T follicular helper cell (primary cell): Measurements from ENCODE around the gene BLOC1S5.
"Not testable (repeated sequence)": the region's sequence is repeated elsewhere in the genome, so short reads cannot be mapped to it uniquely, and the experiment has no call there.

Experiments used
- DNase-seq: peaks from one replicate; pipeline ENCODE4 v3.0.0-alpha.2; 2020; ENCODE audit warnings: low read depth

Gene BLOC1S5

DNA sequence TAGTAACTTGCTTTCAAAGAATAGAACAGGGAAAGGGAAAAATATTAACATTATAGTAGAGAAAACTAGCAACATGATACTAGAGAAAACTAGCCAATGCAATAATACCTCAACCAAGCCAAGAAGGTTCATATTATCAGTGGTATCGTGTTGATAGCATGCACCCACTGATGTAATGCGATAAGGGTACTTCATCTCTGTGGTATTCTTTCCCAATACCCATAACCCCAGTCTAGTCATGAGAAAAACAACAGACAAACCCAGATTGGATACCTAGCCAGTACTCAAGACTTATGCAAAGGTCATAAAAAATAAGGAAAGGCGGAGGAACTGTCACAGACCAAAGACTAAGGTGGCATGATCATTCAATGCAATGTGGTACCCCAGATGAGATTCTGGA is 21.0 kb downstream of the BLOC1S5 start:
- DNase-seq: no peak

DNA sequence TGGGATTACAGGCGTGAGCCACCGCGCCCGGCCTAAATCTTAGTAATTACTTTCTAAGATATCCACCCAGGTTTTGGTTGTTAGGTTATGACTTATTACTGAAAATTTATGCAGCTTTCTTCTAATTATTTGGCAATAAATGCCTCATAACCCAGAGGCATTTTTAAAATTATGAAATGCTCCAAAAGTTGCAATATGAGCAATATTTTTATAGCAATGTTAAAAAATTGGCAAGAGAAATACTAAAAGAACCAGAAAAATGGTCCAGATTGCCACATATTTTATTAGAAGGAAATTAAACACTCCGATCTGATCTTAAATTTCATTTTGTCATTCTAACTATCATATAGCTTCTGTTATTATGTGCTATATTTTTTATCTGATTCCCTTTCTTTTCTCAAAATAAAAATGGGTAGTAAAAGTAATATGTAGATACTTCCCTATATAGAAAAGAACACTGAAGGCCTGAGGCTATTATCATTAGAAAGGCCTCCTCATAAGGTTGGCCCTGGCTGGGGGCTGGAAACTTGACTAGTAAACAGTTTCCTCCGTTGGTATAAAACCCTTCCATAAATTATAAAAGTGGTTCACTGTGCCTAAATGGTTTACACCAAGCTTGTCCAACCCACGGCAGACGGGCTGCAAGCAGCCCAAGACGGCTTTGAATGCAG is 22.1 kb downstream of the BLOC1S5 start:
- DNase-seq: no peak

DNA sequence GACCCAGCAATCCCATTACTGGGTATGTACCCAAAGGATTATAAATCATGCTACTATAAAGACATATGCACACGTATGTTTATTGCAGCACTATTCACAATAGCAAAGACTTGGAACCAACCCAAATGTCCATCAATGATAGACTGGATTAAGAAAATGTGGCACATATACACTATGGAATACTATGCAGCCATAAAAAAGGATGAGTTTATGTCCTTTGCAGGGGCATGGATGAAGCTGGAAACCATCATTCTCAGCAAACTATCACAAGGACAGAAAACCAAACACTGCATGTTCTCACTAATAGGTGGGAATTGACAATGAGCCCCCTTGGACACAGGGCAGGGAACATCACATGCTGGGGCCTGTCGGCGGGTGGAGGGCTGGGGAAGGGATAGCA is 30.1 kb downstream of the BLOC1S5 start:
- DNase-seq: not testable (repeated sequence)

DNA sequence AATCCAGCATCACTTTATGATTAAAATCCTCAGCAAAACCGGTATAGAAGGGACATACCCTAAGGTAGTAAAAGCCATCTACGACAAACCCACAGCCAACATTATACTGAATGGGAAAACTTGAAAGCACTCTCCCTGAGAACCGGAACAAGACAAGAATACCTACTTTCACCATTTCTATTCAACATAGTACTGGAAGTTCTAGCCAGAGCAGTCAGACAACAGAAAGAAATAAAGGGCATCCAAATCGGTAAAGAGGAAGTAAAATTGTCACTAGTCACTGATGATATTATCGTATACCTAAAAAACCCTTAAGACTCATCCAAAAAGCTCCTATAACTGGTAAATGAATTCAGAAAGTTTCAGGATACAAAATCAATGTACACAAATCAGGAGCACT is 33.3 kb downstream of the BLOC1S5 start:
- DNase-seq: no peak

DNA sequence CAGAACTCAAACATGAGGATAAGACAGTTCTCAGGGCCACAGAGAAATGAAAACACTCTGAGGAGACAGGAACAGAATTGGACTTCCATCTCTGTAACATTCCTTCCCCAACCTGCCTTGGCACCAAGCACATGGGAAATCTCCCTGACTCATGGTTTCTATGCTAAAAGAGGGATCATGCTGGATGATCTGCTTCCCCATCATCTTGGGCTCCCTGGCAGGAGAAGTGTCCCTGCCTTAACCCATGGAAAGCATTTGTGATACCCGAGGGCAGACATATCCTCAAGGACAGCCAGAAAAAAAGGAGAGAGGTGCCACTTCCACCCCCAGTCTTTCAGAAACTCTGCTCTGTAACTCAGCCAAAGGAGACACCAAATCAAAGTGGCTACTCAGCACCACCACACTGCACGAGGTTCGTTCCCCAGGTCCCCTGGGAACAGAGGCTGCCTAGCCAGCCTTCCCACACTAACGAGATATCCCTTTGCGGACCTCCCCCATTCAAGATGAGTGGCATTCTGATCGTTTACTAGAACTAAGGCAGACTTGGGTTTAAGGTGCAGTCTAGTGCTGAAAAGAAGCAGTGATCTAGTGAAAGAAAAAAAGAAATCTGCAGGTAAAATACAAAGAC is 34.8 kb downstream of the BLOC1S5 start:
- no peak for DNase-seq

DNA sequence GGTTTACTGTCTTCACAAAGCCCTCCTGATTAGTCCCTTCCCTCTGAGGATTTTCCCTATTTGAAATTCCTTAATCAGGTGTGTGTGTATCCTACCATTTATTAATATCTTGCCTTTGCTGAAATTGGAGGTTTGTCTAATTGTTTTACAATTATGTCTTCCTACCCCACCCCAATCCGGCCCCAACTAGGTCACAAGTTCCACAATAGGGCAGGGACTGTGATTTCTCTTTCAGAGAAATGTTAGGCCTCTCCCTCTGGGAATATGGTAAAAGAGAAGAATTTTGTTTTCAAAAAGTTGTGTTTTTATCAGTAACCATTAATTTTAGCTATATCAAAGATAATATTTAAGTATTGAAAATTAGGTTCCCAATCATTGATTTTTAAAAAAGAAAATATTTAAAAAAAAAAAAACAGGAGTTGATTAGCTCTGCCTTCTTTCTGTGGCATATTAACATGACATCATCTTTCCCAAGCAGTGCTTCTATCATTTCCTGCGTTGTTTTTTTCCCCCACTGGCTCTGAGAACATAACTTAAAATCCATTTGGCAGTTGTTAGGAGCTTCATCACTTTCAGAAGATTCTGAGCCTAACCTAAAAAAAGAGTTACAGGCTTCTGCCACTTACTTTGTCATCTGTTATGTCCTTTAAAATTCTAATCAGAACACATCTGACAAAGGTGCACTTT is 36.1 kb downstream of the BLOC1S5 start:
- DNase-seq: no peak

DNA sequence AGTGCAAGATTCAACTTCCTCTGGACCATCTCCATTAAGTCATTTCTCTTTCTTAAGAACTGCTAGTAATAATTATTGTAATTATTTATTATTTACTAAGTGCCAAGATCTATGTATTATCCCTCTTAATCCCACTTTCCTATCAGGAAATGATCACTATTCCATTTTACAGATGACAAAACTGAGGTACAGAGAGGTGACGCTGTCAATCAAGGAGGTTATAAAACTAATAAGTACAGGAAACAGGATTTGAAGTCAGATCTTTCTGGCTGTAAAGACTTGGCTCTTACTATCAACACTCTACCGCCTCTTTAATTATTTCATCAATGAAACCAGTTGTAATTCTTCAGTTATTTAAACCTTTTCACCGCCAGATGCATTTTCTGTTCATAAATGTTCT is 37.4 kb downstream of the BLOC1S5 start:
- DNase-seq: no peak

DNA sequence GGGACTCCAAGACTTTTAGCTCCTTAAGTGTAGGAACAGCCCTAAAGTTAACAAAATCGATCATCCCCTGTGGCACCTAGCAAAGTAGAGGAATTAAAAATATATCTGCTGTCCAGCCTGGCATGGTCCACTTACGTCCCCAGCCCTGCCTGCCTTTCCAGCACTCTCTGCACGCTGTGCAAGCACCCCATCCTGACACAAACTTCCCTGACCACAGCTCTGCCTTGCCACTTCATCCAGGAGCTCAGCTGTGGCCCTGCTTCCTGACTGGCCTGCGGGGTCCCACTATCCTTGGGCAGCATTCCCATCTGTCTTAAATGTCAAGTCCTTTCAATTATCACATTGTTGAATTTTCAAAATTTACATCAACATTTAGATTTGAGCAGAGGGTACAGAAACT is 39.0 kb downstream of the BLOC1S5 start:
- no peak for DNase-seq

DNA sequence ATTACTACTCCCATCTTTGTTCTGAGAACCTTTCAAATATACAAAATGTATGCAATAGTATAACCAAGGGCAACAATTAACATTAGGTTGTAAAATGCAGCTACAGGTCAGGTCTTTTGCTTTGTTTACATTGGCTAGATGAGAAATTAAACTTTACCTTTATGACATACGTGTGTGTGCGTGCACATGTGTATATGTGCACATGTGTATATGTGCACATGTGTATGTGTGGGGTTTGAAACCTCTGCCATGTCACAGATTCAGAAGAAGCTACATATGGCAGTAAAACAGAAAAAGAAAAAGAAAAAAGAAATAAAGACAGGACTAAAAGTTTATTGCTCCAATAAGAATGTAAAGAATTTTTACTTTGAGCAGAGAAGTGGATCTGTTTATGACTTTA is 40.6 kb downstream of the BLOC1S5 start:
- no peak for DNase-seq

DNA sequence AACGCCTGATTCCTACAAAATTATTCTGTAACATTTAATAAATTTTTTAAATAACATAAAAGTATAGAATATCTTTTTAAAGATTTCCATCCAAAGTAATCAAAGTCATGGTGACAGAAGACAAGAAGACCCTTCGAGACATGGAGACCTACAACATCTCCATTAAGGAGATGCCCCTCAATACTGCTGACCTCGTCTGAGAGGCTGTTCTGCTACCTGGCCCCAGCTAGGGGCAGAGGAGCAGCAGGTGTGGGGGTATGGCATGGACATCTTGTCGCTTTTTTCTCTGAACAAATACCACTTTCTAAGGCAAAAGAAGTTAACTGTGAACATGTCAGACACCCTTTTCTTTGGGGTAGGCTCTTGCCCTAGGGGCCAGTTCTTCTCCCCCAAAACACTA is 44.1 kb downstream of the BLOC1S5 start:
- DNase-seq: no peak

DNA sequence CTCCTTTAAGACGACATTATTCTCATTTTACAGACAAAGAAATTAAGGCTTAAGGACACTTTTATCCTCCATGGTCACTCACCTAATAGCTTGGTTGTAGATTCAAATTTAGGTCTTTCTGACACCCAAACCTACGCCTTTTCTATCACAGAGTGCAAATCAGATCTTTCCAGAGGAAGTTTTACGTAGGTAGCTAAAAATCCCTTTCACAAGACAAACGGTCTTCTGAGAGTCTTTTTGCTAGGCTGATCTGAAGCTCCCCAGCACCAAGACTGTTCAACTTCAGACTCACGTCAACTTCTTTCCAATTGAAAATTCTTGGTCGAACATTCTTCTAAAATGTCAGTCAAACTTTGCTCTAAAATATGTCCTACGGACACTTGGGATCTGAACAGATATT is 46.5 kb downstream of the BLOC1S5 start:
- DNase-seq: no peak

DNA sequence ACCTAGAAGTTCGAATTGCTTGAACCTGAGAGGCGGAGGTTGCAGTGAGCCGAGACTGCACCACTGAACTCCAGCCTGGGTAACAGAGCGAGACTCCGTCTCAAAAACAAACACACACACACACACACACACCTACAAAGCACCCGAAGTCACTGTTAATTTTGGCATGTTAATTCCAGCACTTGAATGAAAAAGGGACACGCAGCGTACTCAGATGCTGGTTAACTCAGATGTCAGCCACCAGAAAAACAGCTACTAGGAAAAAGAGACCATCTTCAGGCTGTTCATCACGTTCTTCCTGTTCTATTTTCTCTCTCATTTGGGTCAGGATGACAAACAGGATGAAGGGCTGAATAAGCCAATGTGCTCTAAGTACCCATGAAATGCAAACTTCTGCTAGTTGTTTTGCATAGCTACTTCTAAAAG is 46.9 kb downstream of the BLOC1S5 start:
- DNase-seq: no peak

DNA sequence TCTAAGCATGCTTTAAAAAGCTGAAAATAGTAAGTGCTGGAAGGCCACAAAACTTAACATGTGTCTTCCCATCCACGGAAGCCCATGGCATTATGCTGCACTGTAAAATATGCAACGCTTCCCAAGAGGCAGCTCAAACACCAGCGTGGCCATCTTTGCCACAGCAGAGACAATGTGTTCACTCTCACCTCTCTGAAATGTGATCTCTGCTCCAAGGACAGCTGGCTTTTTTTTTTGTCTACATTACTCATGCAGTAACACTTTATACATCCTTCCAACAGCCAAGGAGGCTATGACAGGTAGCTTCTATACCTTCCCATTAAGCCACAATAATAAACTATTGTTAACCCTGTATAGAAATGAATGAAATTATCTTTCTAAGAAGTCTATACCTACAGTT is 49.2 kb downstream of the BLOC1S5 start:
- no peak for DNase-seq

DNA sequence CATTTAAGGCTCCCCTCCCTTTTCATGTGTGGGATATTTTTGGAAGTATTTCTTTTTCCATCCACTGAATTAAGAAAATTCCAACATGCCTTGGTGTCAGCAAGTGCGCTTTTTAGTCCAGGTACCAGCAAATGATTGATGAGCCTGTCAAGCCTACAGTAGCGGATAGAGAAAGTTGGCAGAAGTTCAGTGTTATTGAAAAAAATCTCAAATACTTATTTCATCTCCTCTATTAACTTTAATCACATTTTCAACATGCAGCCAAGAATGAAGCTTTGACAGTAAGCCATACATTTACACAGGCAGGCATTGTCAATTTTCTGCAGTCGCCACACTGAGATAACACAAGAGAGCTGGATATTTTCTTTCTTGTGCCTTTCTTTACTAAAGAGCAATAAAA is 50.4 kb downstream of the BLOC1S5 start:
- DNase-seq: no peak

DNA sequence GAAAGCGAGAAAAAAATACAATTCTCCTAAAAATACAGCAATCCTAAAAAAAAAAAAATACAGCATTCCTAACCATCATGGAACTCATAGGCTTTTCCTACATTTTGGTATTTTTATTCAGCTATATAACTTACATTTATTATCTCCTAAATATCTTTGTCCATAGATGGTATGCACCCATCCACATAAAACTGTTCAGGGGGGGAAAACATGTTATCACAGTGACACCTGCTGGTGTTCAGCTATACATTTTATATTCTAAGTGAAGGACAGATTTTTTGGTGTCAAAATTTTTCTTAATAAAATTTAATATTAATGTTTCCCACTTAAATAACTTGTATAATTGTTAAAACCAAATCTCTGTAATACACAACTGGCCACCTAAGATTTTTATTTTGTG is 58.0 kb downstream of the BLOC1S5 start:
- no peak for DNase-seq

DNA sequence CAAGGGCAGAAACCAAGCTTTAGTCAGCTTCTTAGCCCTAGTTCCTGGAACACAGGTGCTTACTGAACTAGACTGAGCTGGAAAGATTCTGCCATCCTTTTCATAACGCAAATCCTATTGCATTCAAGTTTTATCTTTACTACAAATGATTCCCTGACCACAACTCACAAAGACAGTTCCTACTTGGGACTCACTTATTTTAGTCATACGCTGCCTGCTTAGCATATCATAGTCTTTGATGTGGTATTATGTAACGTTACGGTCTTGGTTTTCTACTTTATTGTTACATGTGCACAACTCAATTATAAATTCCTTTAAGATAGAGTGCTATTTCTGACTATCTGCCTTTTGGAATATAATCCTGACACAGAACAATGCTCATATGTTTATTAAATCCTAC is 59.1 kb downstream of the BLOC1S5 start:
- DNase-seq: no peak

DNA sequence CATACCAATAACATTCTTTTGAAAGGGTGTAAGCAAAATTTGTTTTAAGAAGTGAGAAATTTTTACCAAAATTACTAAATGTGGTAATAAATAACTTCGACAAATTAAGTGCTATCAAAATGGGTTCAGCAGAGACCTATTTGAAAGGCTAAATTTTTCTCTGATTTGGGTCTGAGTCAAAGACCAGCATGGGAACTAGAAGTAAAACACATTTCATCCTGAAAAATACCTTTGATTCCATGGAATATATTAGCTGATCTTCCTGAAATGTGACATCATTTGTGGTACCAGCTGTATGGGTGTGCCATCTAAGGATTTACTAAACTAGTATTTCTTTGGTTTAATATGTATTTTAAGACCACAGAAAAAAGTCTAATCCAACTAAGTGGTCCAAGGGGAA is 63.6 kb downstream of the BLOC1S5 start:
- no peak for DNase-seq

DNA sequence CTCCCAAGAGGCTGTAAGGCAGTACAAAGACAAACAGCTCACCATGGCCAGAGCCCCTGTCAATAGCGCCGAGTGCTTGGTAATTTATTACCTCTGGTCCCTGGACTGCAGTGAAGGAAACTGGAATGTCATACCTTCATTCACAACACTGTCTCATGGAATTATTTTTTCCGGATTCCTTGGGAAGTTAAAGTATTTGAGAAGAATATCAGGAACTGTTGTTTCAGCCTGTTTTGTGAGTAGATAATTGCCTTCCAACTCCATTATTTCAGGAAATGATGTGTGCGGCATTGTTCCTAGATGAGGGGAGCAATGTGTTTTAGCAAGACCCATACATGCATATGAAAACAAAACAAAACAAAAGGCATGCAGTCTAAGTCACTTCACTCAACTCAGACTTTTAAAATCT is 64.0 kb downstream of the BLOC1S5 start:
- DNase-seq: no peak

DNA sequence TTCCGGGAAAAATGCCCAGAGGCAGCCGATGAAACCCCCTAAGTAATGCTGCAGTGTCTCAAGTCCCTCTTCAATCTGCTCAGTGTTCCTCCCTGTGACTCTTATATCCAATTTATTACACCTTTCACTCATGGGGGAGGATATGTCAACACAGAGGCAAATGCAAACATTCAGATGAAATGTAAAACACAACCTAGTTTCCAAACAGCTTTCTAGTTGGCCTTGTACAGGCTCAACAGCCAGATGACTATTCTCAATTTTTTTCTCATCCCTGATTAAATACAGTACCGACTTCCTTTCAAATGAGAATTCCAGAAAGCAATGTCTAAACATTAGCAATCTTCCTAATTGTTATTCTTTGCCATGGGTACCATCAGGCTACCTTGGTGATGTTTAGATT is 65.0 kb downstream of the BLOC1S5 start:
- DNase-seq: no peak

DNA sequence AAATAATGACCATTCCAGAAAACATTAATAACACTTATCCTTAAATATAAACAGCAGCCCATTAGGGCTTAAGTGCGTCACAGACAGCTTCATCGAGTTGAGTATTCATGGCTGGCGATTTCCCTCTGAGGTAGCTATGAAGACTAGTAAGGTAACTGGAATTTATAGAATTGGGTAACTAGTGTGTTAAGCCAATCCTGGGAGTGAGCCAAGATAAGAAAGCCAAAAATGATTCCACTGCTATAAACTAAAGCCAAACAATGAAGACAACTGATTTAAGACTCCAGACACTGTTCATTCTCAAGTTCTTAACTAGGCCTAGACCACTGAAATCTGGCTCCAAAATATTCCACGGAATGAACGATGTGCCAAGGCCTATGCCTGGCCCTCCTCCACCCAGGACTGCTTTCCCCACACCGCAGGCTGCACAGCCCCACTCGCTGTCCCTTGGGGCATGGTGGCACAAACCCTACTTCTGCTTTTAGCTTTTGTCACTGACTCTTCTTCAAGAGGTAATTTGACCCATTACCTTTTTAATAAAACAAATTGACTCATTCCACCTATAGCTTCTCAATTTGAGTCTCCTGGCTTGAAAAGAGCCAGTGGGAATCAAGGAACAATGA is 66.0 kb downstream of the BLOC1S5 start:
- no peak for DNase-seq

DNA sequence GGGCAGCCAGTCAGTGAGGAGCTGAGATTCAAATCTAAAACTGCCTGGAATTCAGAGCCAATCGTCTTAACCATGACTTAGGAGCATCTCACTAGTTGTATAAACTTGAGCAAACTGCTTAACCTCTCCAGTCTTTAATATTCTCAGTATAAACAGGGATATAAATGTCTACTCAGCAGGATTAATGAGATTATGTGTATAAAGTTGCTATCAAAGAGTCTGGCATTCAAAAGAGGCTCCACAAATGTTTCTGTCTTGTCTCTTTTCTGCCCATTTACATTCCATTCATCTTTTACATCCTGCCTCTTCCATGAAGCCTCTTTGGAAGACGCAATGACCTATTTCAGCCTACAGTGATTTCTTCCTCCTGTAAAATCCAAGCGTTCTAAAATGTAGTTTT is 66.9 kb downstream of the BLOC1S5 start:
- no peak for DNase-seq

DNA sequence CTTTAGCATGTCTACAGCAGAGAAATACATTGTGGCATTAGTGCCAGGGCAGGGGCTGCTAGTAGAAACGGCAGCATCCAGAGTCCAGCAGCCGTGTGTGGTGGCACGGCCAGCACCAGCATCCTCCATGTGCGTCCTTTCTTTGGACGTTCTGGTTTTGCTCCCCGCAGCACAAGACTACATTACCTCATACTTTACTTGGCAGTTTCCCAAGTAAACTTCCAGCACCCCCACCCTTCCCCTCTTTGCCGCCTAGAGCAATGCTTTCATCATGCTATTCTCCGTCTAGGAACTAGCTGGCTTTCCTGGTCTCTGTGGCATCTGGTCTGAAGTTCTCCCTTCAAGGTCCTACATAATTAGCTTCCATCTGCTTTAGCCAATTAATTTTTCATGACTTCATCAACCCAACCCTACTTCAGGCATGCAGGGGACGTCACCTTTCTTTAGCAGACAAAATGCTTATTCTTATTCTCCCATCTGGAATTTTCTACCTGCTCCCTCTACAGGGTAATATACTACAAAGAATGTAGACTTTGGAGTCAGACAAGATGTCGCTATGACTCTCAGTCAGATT is 67.6 kb downstream of the BLOC1S5 start:
- no peak for DNase-seq

DNA sequence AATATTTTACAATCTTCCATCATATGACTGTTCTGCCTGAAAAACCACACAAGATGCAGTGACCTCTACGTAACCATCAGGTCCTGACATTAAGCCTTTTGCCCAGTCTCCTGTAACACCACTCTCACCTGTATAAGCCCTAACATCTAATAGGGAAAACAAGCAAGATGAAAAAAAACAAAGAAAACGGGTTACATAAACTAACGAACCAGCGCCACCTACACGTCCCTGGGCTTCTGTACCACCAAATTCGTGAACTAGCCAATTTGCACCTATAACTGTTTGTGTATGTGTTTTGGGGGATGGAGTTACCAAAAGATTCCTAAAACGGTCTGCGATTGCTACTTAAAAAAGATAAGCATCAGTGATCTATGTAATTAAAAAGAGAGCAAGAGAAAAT is 70.2 kb downstream of the BLOC1S5 start:
- no peak for DNase-seq
